DMS153 treated with DMSO at 0.1 percent for 48 hours (cell line): Measurements from ENCODE around the gene SMCO2.

Source experiments
- DNase-seq: peaks from one replicate; lab custom pipeline; 2025; ENCODE audit not compliant: unreplicated experiment; lab: John Stamatoyannopoulos, UW

The SMCO2 gene

DNA sequence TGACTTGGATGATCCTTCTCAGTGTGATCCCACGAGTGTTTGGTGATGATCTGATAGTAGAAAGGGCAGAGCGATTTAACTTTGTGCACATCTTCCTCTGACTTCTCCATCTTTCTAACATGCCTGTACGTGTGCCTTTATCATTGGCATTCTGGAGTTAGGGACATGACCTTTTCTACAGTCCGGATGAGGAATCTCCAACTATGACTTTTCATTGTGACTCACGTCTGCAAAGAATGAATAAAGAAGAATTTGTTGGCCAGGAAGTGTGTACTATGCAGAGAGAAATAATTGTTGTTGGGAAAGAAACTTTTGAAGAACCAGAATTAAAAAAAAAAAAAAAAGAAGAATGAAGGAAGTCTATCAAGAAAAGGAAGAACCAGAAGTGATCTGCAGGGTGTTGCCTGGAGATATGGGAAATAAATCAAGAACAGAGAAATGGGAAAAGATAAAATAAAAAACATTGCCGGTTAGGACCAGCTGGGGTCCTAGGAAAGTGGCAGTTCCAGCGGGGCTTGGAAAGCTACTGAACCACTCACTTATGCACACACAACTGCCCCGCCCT is 102.8 kb downstream of the SMCO2 start:
- no peak for DNase-seq

DNA sequence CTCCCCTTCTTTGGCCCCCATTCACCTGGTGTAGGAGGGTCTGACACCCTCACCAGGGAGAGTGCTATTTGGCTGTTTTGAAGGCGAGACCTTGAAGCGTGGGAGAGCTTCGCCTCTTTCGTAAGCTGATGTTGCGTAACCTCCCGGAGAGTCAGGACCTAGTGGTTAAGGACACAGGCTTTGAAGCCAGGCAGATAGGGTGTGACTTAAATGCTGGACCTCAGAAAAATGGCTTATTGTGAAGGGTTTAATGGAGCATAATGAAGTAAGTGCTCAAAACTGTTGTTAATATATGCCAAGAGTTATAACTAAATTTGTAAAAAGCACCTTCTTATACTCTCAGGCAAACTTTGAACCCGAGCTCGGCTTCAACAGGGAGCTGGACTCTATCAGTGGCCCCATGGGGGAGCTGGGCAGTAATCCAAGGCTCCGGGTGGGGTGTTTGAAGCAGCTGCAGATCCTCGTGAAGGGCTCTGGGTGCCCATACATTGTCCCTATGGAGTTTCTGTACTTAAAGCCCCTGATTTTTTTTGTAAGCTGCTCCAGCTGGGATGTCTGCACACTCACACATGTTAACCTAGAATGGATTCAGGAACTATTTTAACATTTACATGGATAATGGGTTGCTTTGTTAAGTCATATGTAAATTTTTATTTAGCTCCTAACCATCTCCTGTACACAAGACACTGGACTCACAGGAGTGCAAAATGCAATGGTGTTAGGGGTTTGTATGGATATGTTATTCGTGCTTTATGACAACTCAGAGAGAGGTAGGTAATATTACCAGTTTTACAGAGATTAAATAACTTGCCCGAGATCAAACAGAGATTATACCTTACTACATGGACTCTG is 103.5 kb downstream of the SMCO2 start:
- DNase-seq = no peak

DNA sequence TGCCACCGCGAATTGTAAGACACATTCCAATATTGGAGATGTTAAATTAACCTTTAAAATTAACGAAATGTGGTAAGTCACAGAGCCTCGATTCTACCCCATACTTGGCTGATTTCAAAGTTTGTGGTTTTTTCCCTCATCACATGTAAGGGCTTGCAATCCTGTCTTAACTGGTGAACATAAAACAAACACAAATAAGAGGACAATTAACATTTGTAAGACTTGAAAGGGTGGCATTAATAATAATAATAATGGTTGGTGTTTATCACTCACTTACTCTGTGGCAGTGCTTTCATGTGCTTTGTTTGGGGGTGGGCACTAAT is 104.1 kb downstream of the SMCO2 start:
- no peak for DNase-seq

DNA sequence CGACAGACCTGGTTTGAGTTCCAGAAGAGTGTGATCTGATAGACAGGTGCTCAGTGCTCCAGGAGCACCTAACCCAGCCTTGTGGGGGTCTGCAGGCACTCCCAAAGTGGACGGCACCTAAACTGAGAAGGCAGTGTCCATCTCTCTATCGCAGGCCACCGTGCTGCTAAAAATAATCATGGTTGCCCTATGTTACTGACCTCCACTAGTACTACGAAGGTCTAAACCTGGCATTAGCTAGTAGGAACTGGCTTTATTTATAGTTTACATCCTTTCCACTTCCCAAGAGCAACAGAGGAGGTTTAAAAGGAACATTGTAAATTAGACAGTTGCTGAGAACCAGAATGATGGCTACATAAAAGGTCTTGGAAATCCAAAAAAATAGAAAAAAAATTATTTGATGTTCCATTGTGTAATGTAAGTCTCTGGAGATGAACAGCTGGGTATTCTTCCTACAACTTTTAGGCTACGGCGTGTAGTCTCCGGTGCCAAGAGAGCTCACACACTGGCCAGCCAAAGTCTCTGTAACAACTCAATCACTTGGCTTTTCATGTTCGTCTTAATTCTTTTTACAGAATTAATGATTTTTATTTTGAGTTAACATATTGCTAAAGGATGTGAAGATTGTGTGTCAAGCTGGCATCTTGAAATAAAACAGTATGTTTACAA is 104.8 kb downstream of the SMCO2 start:
- no peak for DNase-seq
